K562 (cell line): ENCODE results near the gene VEGFC. TPM values are rescaled to one million over a fixed set of nuclear protein-coding genes. Genes with fewer than 3 reads are reported as not detected.

ENCODE experiments used
- ATAC-seq: fragments of 200-7000 bp; cut with Tn5 transposase; 3 replicates; pipeline ENCODE4 v1.9.1; 2020; ENCODE audit warnings: moderate library complexity
- BruUV-seq: library from RNA; stranded (reverse); fragments of 400-500 nt; replicated peaks from 2 replicates; lab custom pipeline; 2021; lab: Mats Ljungman, UMichigan
- CTCF ChIA-PET: fragments of 300-600 bp; formaldehyde crosslinking; extraction: SDS; loops from one replicate; lab custom pipeline; 2021; ENCODE audit warnings: low intra/inter-chr PET ratio; lab: Yijun Ruan, JAX
- POLR2A ChIA-PET: fragments of 300-600, 350-650 bp; sonication (Branson Sonifier 250); formaldehyde crosslinking; extraction: SDS; loops from one replicate; lab custom pipeline; 2021; ENCODE audit warnings: antibody characterized with exemption, inconsistent platforms; lab: Yijun Ruan, JAX
- DNase-seq, 4 experiments: peaks; one replicate each; pipeline versions ENCODE4 v3.0.0 to v3.0.0-alpha.2; 2011 to 2018; ENCODE audit warnings: low spot score in 3 of 4, mixed read lengths in 3 of 4; ENCODE audit errors: extremely low read depth in 1 of 4
- FAIRE-seq: peaks from 2 replicates; lab custom pipeline; 2011; peaks lifted over from hg19 to GRCh38; lab: Jason Lieb, UNC
- H2AFZ ChIP-seq: 2 replicates; pipeline ENCODE4 v1.6.0; 2011; ENCODE audit warnings: low read depth, low read length, control low read depth, inconsistent platforms
- H3K27ac ChIP-seq: fragments of 200-600 bp; 3 replicates; pipeline ENCODE4 v1.8.0; 2011; ENCODE audit warnings: low read depth, mild to moderate bottlenecking, control low read depth, inconsistent platforms, low read length, moderate library complexity, mixed read lengths; ENCODE audit errors: extremely low read depth
- H3K27me3 ChIP-seq, 2 experiments: fragments of 300-600 bp in 1 of 2; 2 replicates in 1 of 2; 3 replicates in 1 of 2; pipeline versions ENCODE4 v1.6.0 to v1.8.0; 2011; ENCODE audit warnings: inconsistent platforms in 2 of 2, low read length in 2 of 2, mild to moderate bottlenecking in 1 of 2, mixed read lengths in 1 of 2, moderate library complexity in 1 of 2; ENCODE audit not compliant: control insufficient read depth in 2 of 2, insufficient read depth in 2 of 2
- H3K36me3 ChIP-seq: fragments of 300-600 bp; 3 replicates; pipeline ENCODE4 v1.8.0; 2011; ENCODE audit warnings: mild to moderate bottlenecking, low read length, inconsistent platforms; ENCODE audit not compliant: control insufficient read depth, insufficient read depth
- H3K4me1 ChIP-seq, 2 experiments: fragments of 200-600 bp in 1 of 2; replicated peaks in 1 of 2; 2 replicates in 1 of 2; 3 replicates in 1 of 2; pipeline versions ENCODE4 v1.5.1 to v1.8.0; 2011; ENCODE audit warnings: inconsistent platforms in 2 of 2, low read length in 2 of 2, mild to moderate bottlenecking in 1 of 2, mixed read lengths in 1 of 2, moderate library complexity in 1 of 2; ENCODE audit not compliant: control insufficient read depth in 2 of 2, insufficient read depth in 2 of 2
- H3K4me2 ChIP-seq: 2 replicates; pipeline ENCODE4 v1.6.1; 2011; ENCODE audit warnings: low read length, control low read depth, inconsistent platforms, mixed read lengths; ENCODE audit not compliant: insufficient read depth
- H3K4me3 ChIP-seq: fragments of 200-600 bp; sonication (generic), shearing (Covaris generic); 2 replicates; pipeline ENCODE4 v1.5.1; 2016; ENCODE audit warnings: control low read depth, inconsistent platforms
- H3K79me2 ChIP-seq: fragments of 200-600 bp; 3 replicates; pipeline ENCODE4 v1.8.0; 2011; ENCODE audit warnings: low read length, inconsistent platforms; ENCODE audit not compliant: control insufficient read depth, insufficient read depth
- H3K9ac ChIP-seq, 2 experiments: 2 replicates each; pipeline versions ENCODE4 v1.6.0 to v1.6.1; 2011; ENCODE audit warnings: low read depth in 2 of 2, low read length in 2 of 2, control low read depth in 1 of 2, inconsistent platforms in 1 of 2, mild to moderate bottlenecking in 1 of 2, mixed read lengths in 1 of 2; ENCODE audit not compliant: insufficient read depth in 1 of 2
- H3K9me1 ChIP-seq: one replicate; pipeline ENCODE4 v1.6.0; 2011; ENCODE audit warnings: inconsistent platforms, mild to moderate bottlenecking, low read length, moderate library complexity; ENCODE audit not compliant: control insufficient read depth, insufficient read depth
- H3K9me3 ChIP-seq: replicated peaks from 2 replicates; pipeline ENCODE4 v1.5.1; 2011; ENCODE audit warnings: low read depth, low read length, inconsistent platforms; ENCODE audit not compliant: control insufficient read depth, insufficient read depth
- H4K20me1 ChIP-seq: replicated peaks from 2 replicates; pipeline ENCODE4 v1.6.1; 2011; ENCODE audit warnings: low read length, inconsistent platforms, mixed read lengths; ENCODE audit not compliant: control insufficient read depth, insufficient read depth
- HDAC3 ChIP-seq: fragments of 450-650 bp; IDR thresholded peaks from 2 replicates; pipeline ENCODE4 v1.6.1; 2018; ENCODE audit warnings: borderline replicate concordance, mild to moderate bottlenecking, moderate library complexity; ENCODE audit not compliant: partially characterized antibody
- HDAC6 ChIP-seq: IDR thresholded peaks from 2 replicates; pipeline ENCODE4 v1.6.1; 2012; ENCODE audit warnings: low read depth, mild to moderate bottlenecking, control low read depth, inconsistent platforms, low read length, moderate library complexity
- HSF4 ChIP-seq: fragments of 250-450 bp; sonication (Bioruptor Pico); IDR thresholded peaks from 2 replicates; pipeline ENCODE4 v2.1.2; 2022; ENCODE audit warnings: mild to moderate bottlenecking, moderate library complexity, borderline replicate concordance
- MEF2D ChIP-seq: conservative IDR thresholded peaks from 2 replicates; pipeline ENCODE4 v1.6.1; 2016; ENCODE audit warnings: low read depth, missing genetic modification characterization, missing compliant biosample characterization
- PCBP1 ChIP-seq: fragments of 200-400 bp; formaldehyde crosslinking; IDR thresholded peaks from 2 replicates; pipeline ENCODE4 v1.6.1; 2018; ENCODE audit warnings: mild to moderate bottlenecking, low read depth, low read length; ENCODE audit not compliant: poor library complexity, severe bottlenecking
- TSC22D4 ChIP-seq: fragments of 450-650 bp; IDR thresholded peaks from 2 replicates; pipeline ENCODE4 v1.6.1; 2016; ENCODE audit warnings: missing genetic modification characterization, missing biosample characterization, control low read depth
- ZNF143 ChIP-seq: sonication (generic); formaldehyde crosslinking; IDR thresholded peaks from 2 replicates; pipeline ENCODE4 v1.9.0; 2022; ENCODE audit warnings: mild to moderate bottlenecking, missing genetic modification reagents
- ZNF3 ChIP-seq: fragments of 250-450 bp; sonication (Bioruptor Pico); IDR thresholded peaks from 2 replicates; pipeline ENCODE4 v1.5.0; 2021; ENCODE audit warnings: mild to moderate bottlenecking, moderate library complexity
- WGBS: fragments of 100-300 bp; shearing (Covaris generic); methylation state at CpG from one replicate; pipeline ENCODE4 v1.1.6; 2016; ENCODE audit warnings: low coverage, mixed read lengths; ENCODE audit not compliant: insufficient coverage; ENCODE audit errors: missing lambda C conversion rate; 5-methylcytosine and 5-hydroxymethylcytosine counted together
- in situ Hi-C: fragments of 300-500 bp; cut with MboI; formaldehyde crosslinking; loops from 4 replicates; pipeline ENCODE4 v1.15.0; 2018; ENCODE audit warnings: inconsistent platforms, mixed read lengths
- intact Hi-C: fragments of 100-400 bp; cut with micrococcal nuclease; formaldehyde crosslinking; loops from 2 replicates; pipeline ENCODE4 v1.14.2; 2022
- polyA plus RNA-seq, 8 experiments: library from polyadenylated mRNA; depleted of rRNA in 4 of 8; stranded (reverse) in 5 of 8; unstranded in 3 of 8; fragments of >200 nt; fragmentation: Nextera tagmentation in 2 of 8; fragmentation: Illumina TruSeq in 1 of 8; extraction: Ambion mirVana in 2 of 8; extraction: Trizol in 1 of 8; gene quantifications; 2 replicates each; pipeline versions ENCODE4 v1.2.1 to v1.2.3, GENCODE V29; 2011 to 2014; ENCODE audit warnings: inconsistent platforms in 1 of 8, missing spikeins in 1 of 8
- total RNA-seq, 7 experiments: library from RNA; depleted of rRNA in 6 of 7; stranded (reverse); fragments of >200 nt in 6 of 7; fragmentation: Illumina TruSeq in 2 of 7; extraction: Trizol in 2 of 7; gene quantifications; 2 replicates each; pipeline versions ENCODE4 v1.2.1 to v1.2.3, GENCODE V29; 2011 to 2021; ENCODE audit warnings: low replicate concordance in 1 of 7
- TF ChIP-seq, protein P1 (sequence below): sonication (generic); formaldehyde crosslinking; IDR thresholded peaks from 2 replicates; pipeline ENCODE4 v1.9.0; 2022; ENCODE audit warnings: mild to moderate bottlenecking, missing genetic modification reagents

Gene VEGFC
- total and polyA plus RNA-seq, 9 of the 15 experiments (the other 6 are each of a cell fraction or from before 2014, with no cell fraction given), result not detected

DNA sequence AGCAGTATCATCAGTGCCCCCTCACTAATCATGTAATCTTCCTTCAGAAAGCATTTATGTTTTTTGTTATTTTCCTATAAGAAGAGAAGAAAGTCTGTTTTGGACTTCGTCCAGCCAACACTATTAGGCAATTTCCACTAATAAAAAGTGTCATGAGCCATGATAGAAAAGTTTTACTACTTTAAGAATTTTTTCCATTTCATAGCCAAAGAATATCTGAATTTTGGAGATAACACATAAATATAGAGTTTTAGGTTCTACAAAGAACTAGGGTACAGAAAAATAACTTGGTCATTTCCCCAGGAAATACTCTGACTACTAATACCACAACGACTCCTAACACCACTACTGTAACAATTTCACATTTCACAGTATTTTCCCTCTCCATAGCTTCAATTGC, 41.8 kb upstream of the VEGFC start:
- Histone ChIP-seq H3K27me3 (no peaks in the 10 kb centered on the region), H3K9me1 (no peaks in the 10 kb centered on the region), H2AFZ (no peak overlapping the region), H3K9ac (no peak overlapping the region), H3K27ac (no peak overlapping the region), H3K4me1 (no peaks in the 10 kb centered on the region), H3K4me2 (no peak overlapping the region), H3K4me3 (no peak overlapping the region), H4K20me1 (no peaks in the 10 kb centered on the region), H3K79me2 (no peaks in the 10 kb centered on the region), H3K36me3 (no peaks in the 10 kb centered on the region), H3K9me3 (no peaks in the 10 kb centered on the region; the same call in 1 of the 2 replicates)
- ChIA-PET POLR2A (no interaction called here), CTCF (no interaction called here)
- 0% methylated on average over 2 of the region's 2 CpGs for WGBS
- DNase-seq (no peak), FAIRE-seq (no peak), ATAC-seq (no peak)
- no peak for TF ChIP-seq HDAC6
- TF ChIP-seq ZNF143, result no peak
- TF ChIP-seq HDAC3, result no peak
- TF ChIP-seq TSC22D4 (tag), result no peak
- intact Hi-C loops, result no loop called here
- no TSS peak for BruUV-seq
- in situ Hi-C loops, result no loop called here

DNA sequence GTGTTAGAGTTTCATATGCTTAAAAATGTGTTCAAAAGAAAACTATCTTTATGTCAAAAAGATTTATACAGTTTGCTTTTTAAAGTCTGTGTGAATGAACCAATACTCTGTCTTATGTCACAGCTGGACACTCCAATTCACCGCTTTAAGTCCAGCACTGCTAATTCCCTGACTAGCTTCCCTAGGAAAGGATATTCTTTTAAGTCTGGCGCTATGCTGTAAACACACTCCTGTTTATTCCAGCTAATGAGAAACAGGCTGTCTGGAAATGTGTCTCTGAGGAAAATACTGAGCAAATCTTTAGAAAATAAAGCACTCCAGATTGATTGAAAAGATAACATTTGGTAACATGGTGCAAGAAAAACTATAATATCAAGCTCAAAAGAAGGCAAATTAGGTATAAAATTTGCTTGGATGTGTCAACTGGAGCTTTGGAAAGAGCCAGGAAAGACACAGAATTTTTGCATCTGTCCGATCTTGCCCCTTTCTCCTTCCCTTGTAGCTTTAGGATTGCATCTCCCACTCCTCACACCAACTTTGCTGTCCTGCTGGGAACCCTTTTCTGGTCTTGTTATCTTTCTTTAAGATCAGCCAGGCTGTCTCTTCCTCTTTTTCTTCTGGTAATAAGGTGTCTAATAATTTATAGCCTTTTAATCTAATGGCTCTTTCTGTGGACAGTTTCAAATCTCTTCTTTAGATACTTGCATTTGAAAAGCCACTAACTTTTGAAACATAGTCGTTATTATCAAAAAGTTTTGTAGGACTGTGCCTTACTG, 40.9 kb upstream of the VEGFC start:
- BruUV-seq, result no TSS peak
- Histone ChIP-seq H3K9me1 (no peaks in the 10 kb centered on the region), H3K4me1 (no peaks in the 10 kb centered on the region), H3K4me3 (no peak overlapping the region), H3K4me2 (no peak overlapping the region), H3K36me3 (no peaks in the 10 kb centered on the region), H3K27ac (no peak overlapping the region), H3K9me3 (no peaks in the 10 kb centered on the region), H4K20me1 (no peaks in the 10 kb centered on the region), H3K27me3 (no peaks in the 10 kb centered on the region), H2AFZ (no peak overlapping the region), H3K9ac (no peak overlapping the region), H3K79me2 (no peaks in the 10 kb centered on the region)
- in situ Hi-C loops (no loop called here), intact Hi-C loops (no loop called here)
- TF ChIP-seq HSF4 (CRISPR knock-in tag), result no peak
- TF ChIP-seq, protein P1, sequence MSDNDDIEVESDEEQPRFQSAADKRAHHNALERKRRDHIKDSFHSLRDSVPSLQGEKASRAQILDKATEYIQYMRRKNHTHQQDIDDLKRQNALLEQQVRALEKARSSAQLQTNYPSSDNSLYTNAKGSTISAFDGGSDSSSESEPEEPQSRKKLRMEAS (CRISPR knock-in tag), result no peak
- no peak for TF ChIP-seq MEF2D (tag)
- TF ChIP-seq ZNF3, result no peak
- no peak for TF ChIP-seq PCBP1
- ChIA-PET CTCF (no interaction called here), POLR2A (no interaction called here)
- no peak for DNase-seq
- ATAC-seq, result no peak
- WGBS, result 2% methylated on average over 4 of the region's 4 CpGs
- FAIRE-seq, result no peak
